Inflammatory macrophage (primary cell): Measurements from ENCODE around the gene TEAD3.

ENCODE experiments used
- DNase-seq, 2 donors: peaks; one replicate each; pipeline ENCODE4 v3.0.0-alpha.2; 2020 to 2022

The TEAD3 gene

GRCh38 chr6:35512006-35512405, 15.1 kb upstream of the TEAD3 start:
- DNase-seq, result no peak

- no peak for DNase-seq
These were observed 14.7 kb upstream of the TEAD3 start for GRCh38 chr6:35511562-35511941.

GRCh38 chr6:35510916-35511561, 14.2 kb upstream of the TEAD3 start:
- no peak for DNase-seq

GRCh38 chr6:35508542-35508941, 11.7 kb upstream of the TEAD3 start:
- DNase-seq, result no peak

GRCh38 chr6:35508027-35508426, 11.1 kb upstream of the TEAD3 start:
- no peak for DNase-seq

GRCh38 chr6:35507221-35507620, 10.3 kb upstream of the TEAD3 start:
- no peak for DNase-seq

GRCh38 chr6:35506536-35506935, 9.7 kb upstream of the TEAD3 start:
- no peak for DNase-seq

GRCh38 chr6:35505999-35506412, 9.1 kb upstream of the TEAD3 start:
- no peak for DNase-seq

GRCh38 chr6:35503534-35503933, 6.7 kb upstream of the TEAD3 start:
- DNase-seq, result no peak

- no peak for DNase-seq
These were observed 4.9 kb upstream of the TEAD3 start for GRCh38 chr6:35501784-35502183.

GRCh38 chr6:35500782-35501181, 3.9 kb upstream of the TEAD3 start:
- peak in 1 of 2 donors; percentile 20 for DNase-seq

- DNase-seq, result no peak
These were observed 2.5 kb upstream of the TEAD3 start for GRCh38 chr6:35499372-35499771.

GRCh38 chr6:35498422-35499067, 1.7 kb upstream of the TEAD3 start:
- DNase-seq, result no peak

- peak in 1 of 2 donors; percentile 26 for DNase-seq
These were observed 917 bp upstream of the TEAD3 start for GRCh38 chr6:35497571-35498421.

GRCh38 chr6:35496036-35496840, 641 bp downstream of the TEAD3 start:
- no peak for DNase-seq

GRCh38 chr6:35495258-35496035, 1.4 kb downstream of the TEAD3 start:
- DNase-seq, result no peak

GRCh38 chr6:35494161-35494563, 2.7 kb downstream of the TEAD3 start:
- DNase-seq, result peak; percentile 53 to 79

GRCh38 chr6:35493307-35493983, 3.4 kb downstream of the TEAD3 start:
- no peak for DNase-seq

GRCh38 chr6:35492974-35493284, 4.0 kb downstream of the TEAD3 start:
- DNase-seq, result peak; percentile 46 to 75

- DNase-seq, result no peak
These were observed 4.5 kb downstream of the TEAD3 start for GRCh38 chr6:35492258-35492973.
